ENCODE data around the gene TTC39A.
A peak's percentile ranks its signal among the peaks of the same experiment; 100 is the strongest.

The TTC39A gene

DNA sequence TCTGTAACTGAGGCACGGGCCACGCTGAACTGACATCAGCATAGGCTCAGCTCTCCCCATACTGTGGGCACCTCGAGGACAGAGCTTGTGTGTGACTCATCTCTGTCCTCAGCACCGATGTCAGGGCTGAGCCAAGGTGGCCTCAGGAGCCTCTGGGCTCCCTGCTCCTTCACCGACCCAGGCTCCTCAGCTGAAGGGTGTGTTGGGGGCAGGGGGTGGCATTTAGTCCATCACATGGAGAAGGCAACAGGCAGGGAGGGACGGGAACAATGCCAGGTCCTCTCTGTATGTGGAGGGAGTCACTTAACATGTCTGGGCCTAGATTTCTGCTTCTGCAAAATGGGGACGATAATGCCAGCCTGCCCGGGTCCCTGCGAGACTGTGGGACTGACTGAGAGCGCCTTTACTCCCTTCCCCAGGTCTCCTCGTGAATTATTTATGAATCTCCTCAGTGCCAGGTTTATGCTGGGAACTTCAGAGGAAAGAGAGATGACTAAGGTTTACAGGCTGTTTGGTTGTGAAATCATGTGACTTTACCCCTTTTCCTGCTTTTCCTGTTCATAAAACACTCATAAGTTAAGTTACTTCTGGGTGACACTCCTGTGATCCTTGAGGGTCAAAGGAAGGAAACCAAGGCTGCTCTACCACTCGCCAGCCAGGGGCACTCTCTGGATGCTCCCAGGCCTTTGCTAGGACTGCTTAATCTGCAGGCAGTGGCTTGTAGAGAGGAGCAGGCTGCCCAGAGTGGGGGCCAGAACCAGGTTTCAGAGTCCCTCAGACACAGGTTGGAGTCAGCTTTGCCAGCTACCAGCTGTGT lies 16.2 kb downstream of the TTC39A start:
- Histone ChIP-seq H3K36me3 (ENCODE audit: insufficient read depth, insufficient read length, low read length) (no peaks in the 10 kb centered on the region), H3K9me3 (ENCODE audit: insufficient read depth, low read length) (no peaks in the 10 kb centered on the region), H3K9ac (ENCODE audit: insufficient read length, low read depth) (peak overlapping the region; percentile 12), H3K4me1 (ENCODE audit: insufficient read depth, insufficient read length) (peaks cover 27% of the 10 kb centered on the region), H3K4me3 (ENCODE audit: insufficient read length, low read depth) (no peak overlapping the region), H3K27me3 (ENCODE audit: insufficient read depth, insufficient read length) (no peaks in the 10 kb centered on the region)
- DNase-seq (ENCODE audit: low read depth, low spot score): no peak
- no peak for TF ChIP-seq SUZ12 (IDR thresholded peaks at IDR 0.05; ENCODE audit: extremely low read depth, insufficient read depth, insufficient read length)
- no peak for TF ChIP-seq ZNF274 (IDR thresholded peaks at IDR 0.05; ENCODE audit: low read depth, low read length)
- TF ChIP-seq YY1 (IDR thresholded peaks at IDR 0.05; ENCODE audit: insufficient read depth, insufficient read length): no peak

DNA sequence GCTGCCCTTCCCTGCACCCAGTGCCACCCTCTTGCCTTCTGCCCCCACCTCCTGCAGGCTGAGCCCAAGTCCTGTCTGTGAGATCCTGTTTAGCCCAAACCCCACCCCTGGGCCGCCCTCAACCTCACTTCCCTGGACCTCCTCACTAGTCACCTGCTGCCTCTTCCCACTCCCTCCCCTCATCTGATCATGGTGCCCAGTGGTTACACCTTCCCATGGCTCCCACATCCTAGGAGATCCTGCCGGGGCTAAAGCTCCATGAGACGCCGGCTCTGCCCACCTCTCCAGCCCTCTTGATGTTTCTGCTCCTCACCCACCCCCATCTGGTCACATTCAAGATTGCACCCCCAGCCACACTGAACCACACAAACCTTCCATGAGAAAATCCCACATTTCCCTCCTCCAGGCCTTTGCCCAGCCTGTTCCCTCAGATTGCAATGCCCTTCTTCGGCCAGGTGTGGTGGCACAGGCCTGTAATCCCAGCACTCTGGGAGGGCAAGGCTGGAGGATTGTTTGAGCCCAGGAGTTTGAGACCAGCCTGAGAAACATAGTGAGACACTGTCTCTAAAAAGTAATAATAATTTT lies 17.0 kb downstream of the TTC39A start:
- Histone ChIP-seq H3K9ac (ENCODE audit: insufficient read length, low read depth) (no peak overlapping the region), H3K36me3 (ENCODE audit: insufficient read depth, insufficient read length, low read length) (no peaks in the 10 kb centered on the region), H3K4me3 (ENCODE audit: insufficient read length, low read depth) (no peak overlapping the region), H3K27me3 (ENCODE audit: insufficient read depth, insufficient read length) (no peaks in the 10 kb centered on the region), H3K9me3 (ENCODE audit: insufficient read depth, low read length) (no peaks in the 10 kb centered on the region), H3K4me1 (ENCODE audit: insufficient read depth, insufficient read length) (peaks cover 34% of the 10 kb centered on the region)
- TF ChIP-seq ZNF274 (IDR thresholded peaks at IDR 0.05; ENCODE audit: low read depth, low read length): no peak
- no peak for TF ChIP-seq SUZ12 (IDR thresholded peaks at IDR 0.05; ENCODE audit: extremely low read depth, insufficient read depth, insufficient read length)
- no peak for TF ChIP-seq YY1 (IDR thresholded peaks at IDR 0.05; ENCODE audit: insufficient read depth, insufficient read length)
- no peak for DNase-seq (ENCODE audit: low read depth, low spot score)

DNA sequence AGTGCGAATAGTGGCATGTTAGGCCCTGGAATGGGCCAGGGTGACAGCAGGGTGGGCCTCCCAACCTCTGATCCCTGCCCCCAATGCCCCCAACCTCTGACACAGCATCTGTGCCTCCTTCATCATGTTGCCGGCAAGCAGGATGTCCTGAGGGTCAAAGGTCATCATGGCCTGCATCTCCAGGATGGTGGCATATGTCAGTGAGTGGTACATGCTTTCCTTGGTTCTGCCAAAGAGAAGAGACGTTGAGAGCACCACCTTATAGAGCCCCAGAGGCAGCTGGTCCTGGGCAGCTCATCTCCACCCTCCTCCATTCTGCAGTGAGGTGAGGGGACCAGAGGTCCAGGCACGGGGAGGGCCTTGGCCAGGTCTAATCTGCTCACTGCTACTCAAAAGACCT lies 17.6 kb downstream of the TTC39A start:
- TF ChIP-seq ZNF274 (IDR thresholded peaks at IDR 0.05; ENCODE audit: low read depth, low read length): no peak
- no peak for TF ChIP-seq YY1 (IDR thresholded peaks at IDR 0.05; ENCODE audit: insufficient read depth, insufficient read length)
- H3K27me3 ChIP-seq (ENCODE audit: insufficient read depth, insufficient read length): no peaks in the 10 kb centered on the region
- no peak overlapping the region for H3K4me3 ChIP-seq (ENCODE audit: insufficient read length, low read depth)
- no peaks in the 10 kb centered on the region for H3K36me3 ChIP-seq (ENCODE audit: insufficient read depth, insufficient read length, low read length)
- H3K4me1 ChIP-seq (ENCODE audit: insufficient read depth, insufficient read length): peaks cover 31% of the 10 kb centered on the region
- H3K9ac ChIP-seq (ENCODE audit: insufficient read length, low read depth): no peak overlapping the region
- H3K9me3 ChIP-seq (ENCODE audit: insufficient read depth, low read length): no peaks in the 10 kb centered on the region
- no peak for DNase-seq (ENCODE audit: low read depth, low spot score)

DNA sequence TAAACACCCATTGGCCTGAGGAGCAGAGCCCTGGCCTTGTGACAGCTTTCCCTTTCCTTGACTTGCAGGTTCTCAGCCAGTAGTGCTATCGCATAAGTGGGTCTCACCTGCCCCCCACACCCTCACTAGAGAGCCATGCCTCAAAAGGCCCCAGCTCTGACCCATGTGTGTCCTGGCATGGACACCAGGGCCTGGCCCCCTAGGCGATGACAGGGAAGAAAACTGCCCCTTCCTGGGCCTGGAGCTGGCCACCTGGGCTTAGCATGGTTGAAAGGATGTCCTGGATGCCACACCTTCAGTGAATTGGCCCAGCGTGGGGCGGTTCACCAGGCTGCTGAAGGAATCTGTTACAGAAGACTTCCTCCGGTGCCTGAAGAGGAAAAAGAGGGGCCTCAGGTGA lies 18.5 kb downstream of the TTC39A start:
- Histone ChIP-seq H3K9ac (ENCODE audit: insufficient read length, low read depth) (no peak overlapping the region), H3K9me3 (ENCODE audit: insufficient read depth, low read length) (no peaks in the 10 kb centered on the region), H3K4me1 (ENCODE audit: insufficient read depth, insufficient read length) (peaks cover 28% of the 10 kb centered on the region), H3K27me3 (ENCODE audit: insufficient read depth, insufficient read length) (no peaks in the 10 kb centered on the region), H3K4me3 (ENCODE audit: insufficient read length, low read depth) (no peak overlapping the region), H3K36me3 (ENCODE audit: insufficient read depth, insufficient read length, low read length) (no peaks in the 10 kb centered on the region)
- DNase-seq (ENCODE audit: low read depth, low spot score): no peak
- TF ChIP-seq YY1 (IDR thresholded peaks at IDR 0.05; ENCODE audit: insufficient read depth, insufficient read length) (no peak), ZNF274 (IDR thresholded peaks at IDR 0.05; ENCODE audit: low read depth, low read length) (no peak)

DNA sequence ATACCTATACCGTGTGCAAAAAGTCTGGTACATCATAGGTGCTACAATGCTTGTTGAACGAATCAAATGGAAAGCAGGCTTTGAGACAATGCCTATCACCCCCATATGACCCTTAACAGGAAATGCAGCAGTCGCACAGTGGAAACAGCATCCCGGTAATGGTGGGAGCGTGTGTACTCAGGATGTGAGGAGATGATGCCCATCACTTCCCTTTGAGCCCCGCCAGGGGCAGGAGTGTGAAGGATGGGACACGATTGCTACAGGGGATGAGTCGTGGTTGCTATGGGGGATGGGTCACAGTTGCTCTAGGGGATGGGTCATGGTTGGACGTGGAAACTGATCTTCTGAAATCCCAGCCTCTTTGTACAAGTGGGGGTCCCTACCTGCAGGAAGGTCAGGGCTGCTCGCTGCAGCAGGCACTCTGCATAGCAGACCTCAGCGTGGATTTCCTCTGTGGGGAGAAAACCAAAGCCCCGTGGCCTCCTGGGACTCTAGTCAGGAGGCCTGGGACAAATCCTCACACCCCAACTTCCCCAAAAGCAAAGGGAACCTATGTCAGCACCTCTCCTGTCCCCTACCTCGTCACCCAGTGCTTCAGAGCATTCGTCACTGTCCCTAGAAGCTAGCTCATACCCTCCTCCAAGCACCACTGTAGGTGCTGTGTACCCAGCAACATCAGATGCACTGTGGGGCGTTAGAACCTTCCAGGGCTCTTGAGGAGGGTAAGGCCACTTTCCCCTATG lies 19.3 kb downstream of the TTC39A start:
- DNase-seq (ENCODE audit: low read depth, low spot score): no peak
- no peak overlapping the region for H3K4me3 ChIP-seq (ENCODE audit: insufficient read length, low read depth)
- H3K9ac ChIP-seq (ENCODE audit: insufficient read length, low read depth): no peak overlapping the region
- H3K36me3 ChIP-seq (ENCODE audit: insufficient read depth, insufficient read length, low read length): no peaks in the 10 kb centered on the region
- no peaks in the 10 kb centered on the region for H3K9me3 ChIP-seq (ENCODE audit: insufficient read depth, low read length)
- no peaks in the 10 kb centered on the region for H3K27me3 ChIP-seq (ENCODE audit: insufficient read depth, insufficient read length)
- H3K4me1 ChIP-seq (ENCODE audit: insufficient read depth, insufficient read length): peaks cover 27% of the 10 kb centered on the region
- TF ChIP-seq YY1 (IDR thresholded peaks at IDR 0.05; ENCODE audit: insufficient read depth, insufficient read length) (no peak), SUZ12 (IDR thresholded peaks at IDR 0.05; ENCODE audit: extremely low read depth, insufficient read depth, insufficient read length) (no peak), ZNF274 (IDR thresholded peaks at IDR 0.05; ENCODE audit: low read depth, low read length) (no peak)

DNA sequence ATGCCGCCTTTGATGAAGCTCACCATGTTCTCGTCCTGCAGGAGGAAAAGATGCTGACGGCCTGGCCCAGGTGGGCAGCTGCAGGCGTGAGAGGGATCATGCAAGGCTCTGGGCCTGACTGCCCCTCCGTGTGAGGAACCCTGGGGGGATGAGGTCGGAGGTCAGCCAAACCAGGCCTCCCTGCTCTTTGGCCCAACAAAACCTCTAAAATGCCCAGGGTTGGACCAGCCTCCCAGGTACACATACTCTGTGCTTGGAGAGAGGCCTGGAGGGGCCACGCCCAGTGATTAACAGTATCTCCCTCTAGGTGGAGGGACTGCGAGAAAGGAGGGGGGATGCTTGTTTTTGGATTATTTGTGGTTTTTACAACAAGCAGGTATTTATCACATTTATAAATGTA lies 21.1 kb downstream of the TTC39A start:
- TF ChIP-seq YY1 (IDR thresholded peaks at IDR 0.05; ENCODE audit: insufficient read depth, insufficient read length) (no peak), SUZ12 (IDR thresholded peaks at IDR 0.05; ENCODE audit: extremely low read depth, insufficient read depth, insufficient read length) (no peak), ZNF274 (IDR thresholded peaks at IDR 0.05; ENCODE audit: low read depth, low read length) (no peak)
- Histone ChIP-seq H3K4me3 (ENCODE audit: insufficient read length, low read depth) (no peak overlapping the region), H3K4me1 (ENCODE audit: insufficient read depth, insufficient read length) (peaks cover 40% of the 10 kb centered on the region)

DNA sequence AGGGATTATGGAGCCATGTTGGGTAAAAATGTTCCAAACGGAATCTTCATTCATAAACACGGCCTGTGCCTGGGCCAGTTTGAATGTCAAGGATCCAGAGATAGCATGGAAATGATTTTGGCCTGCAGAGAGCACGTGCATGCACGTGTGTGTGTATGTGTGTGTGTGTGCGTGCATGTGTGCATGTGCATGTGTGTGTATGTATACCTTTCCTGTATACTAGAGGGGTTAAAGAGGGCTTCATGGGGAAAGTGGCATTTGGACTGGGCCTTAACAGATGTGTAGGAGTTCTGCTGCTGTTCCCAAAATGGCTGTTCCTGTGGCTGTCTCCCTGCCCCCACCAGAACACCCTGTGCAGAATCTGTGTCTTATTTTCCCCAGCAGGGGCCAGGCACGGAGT lies 21.7 kb downstream of the TTC39A start:
- Histone ChIP-seq H3K4me1 (ENCODE audit: insufficient read depth, insufficient read length) (peaks cover 36% of the 10 kb centered on the region), H3K36me3 (ENCODE audit: insufficient read depth, insufficient read length, low read length) (no peaks in the 10 kb centered on the region), H3K9ac (ENCODE audit: insufficient read length, low read depth) (no peak overlapping the region), H3K27me3 (ENCODE audit: insufficient read depth, insufficient read length) (no peaks in the 10 kb centered on the region), H3K9me3 (ENCODE audit: insufficient read depth, low read length) (no peaks in the 10 kb centered on the region), H3K4me3 (ENCODE audit: insufficient read length, low read depth) (no peak overlapping the region)
- no peak for DNase-seq (ENCODE audit: low read depth, low spot score)
- TF ChIP-seq SUZ12 (IDR thresholded peaks at IDR 0.05; ENCODE audit: extremely low read depth, insufficient read depth, insufficient read length) (no peak), ZNF274 (IDR thresholded peaks at IDR 0.05; ENCODE audit: low read depth, low read length) (no peak), YY1 (IDR thresholded peaks at IDR 0.05; ENCODE audit: insufficient read depth, insufficient read length) (no peak)

More for the DNA sequence above, 21.1 kb downstream of the TTC39A start:
- Histone ChIP-seq H3K36me3 (ENCODE audit: insufficient read depth, insufficient read length, low read length) (no peaks in the 10 kb centered on the region), H3K27me3 (ENCODE audit: insufficient read depth, insufficient read length) (no peaks in the 10 kb centered on the region), H3K9me3 (ENCODE audit: insufficient read depth, low read length) (no peaks in the 10 kb centered on the region), H3K9ac (ENCODE audit: insufficient read length, low read depth) (no peak overlapping the region)
- no peak for DNase-seq (ENCODE audit: low read depth, low spot score)

Data from NT2/D1 (cell line).